ENCODE results near the gene CRHR1. TPM values are rescaled to one million over a fixed set of nuclear protein-coding genes. Genes with fewer than 3 reads are reported as not detected.

Gene CRHR1
- total and polyA plus RNA-seq, 2 experiments from 2014 or later = not detected

DNA sequence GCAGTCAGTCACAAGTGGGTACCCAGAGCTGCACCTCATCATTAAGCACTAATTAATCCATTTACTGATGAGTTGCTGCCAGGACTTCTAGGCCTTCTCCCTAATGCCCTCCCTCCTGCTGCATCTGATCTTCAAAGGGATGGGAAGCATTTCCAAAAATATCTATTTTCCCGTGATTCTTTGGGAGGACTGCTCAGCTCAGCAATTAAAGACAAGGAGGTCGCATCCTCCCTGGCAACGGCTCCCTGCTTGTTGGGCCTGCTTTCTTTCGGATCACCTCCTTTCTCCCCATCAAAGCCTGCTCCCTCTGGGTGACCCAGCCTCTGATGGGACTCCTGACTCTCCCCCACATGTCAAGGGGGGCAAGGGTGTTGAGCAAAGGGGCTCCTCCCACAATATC lies 34.6 kb downstream of the CRHR1 start:
- in situ Hi-C loops (cut with MboI) = no loop called here
- Histone ChIP-seq H3K27ac (no peak overlapping the region), H3F3A (ENCODE audit: insufficient read depth) (no peaks in the 10 kb centered on the region), H3K9me3 (ENCODE audit: low read depth) (no peaks in the 10 kb centered on the region), H3K36me3 (ENCODE audit: low read depth) (no peaks in the 10 kb centered on the region), H4K20me1 (ENCODE audit: insufficient read depth) (no peaks in the 10 kb centered on the region), H3K9me2 (ENCODE audit: insufficient read depth) (no peaks in the 10 kb centered on the region), H3K4me2 (ENCODE audit: unreplicated experiment) (no peak overlapping the region), H3K79me2 (ENCODE audit: insufficient read depth) (no peaks in the 10 kb centered on the region), H3K4me1 (ENCODE audit: insufficient read depth) (no peaks in the 10 kb centered on the region), H2AFZ (no peak overlapping the region), H3K4me3 (no peak overlapping the region), H3K27me3 (replicated peaks; ENCODE audit: insufficient read depth) (no peaks in the 10 kb centered on the region), H3K9ac (no peak overlapping the region)
- TF ChIP-seq EZH2phosphoT487 (IDR thresholded peaks at IDR 0.05; ENCODE audit: insufficient read depth, low read depth) = no peak
- WGBS, 2 experiments (ENCODE audit: low coverage in 1 of 2, low lambda C conversion rate in 2 of 2, missing lambda C conversion rate in 2 of 2) = 58 to 61% methylated on average over 4 of the region's 4 CpGs
- no peak for DNase-seq

DNA sequence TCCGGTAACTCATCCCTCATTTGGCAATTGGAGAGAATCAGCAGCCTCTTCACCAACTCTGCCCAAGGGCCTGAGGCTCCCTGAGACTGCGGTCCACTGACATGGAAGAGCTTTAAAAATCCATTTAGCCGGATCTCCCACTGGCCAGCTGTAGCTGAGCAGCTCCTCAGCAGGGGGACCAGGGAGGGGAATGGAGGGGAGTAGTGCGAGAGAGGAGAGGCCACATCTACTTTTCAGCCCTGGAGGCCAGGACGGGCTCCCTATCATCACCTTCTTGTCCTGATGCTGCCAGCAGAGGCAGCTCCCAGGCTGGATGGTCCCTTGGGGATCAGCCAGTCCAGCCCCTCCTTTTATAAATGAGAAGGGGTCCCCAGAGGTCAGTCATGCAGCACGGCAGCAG lies 35.5 kb downstream of the CRHR1 start:
- no peak overlapping the region for H3K4me2 ChIP-seq (ENCODE audit: unreplicated experiment)
- no peaks in the 10 kb centered on the region for H4K20me1 ChIP-seq (ENCODE audit: insufficient read depth)
- H2AFZ ChIP-seq = no peak overlapping the region
- no peak overlapping the region for H3K27ac ChIP-seq
- no peaks in the 10 kb centered on the region for H3K9me3 ChIP-seq (ENCODE audit: low read depth)
- no peaks in the 10 kb centered on the region for H3K36me3 ChIP-seq (ENCODE audit: low read depth)
- in situ Hi-C loops (cut with MboI) = no loop called here
- no peaks in the 10 kb centered on the region for H3K9me2 ChIP-seq (ENCODE audit: insufficient read depth)
- H3F3A ChIP-seq (ENCODE audit: insufficient read depth) = no peaks in the 10 kb centered on the region
- no peaks in the 10 kb centered on the region for H3K4me1 ChIP-seq (ENCODE audit: insufficient read depth)
- H3K9ac ChIP-seq = no peak overlapping the region
- WGBS, 2 experiments (ENCODE audit: low coverage in 1 of 2, low lambda C conversion rate in 2 of 2, missing lambda C conversion rate in 2 of 2) = 53 to 72% methylated on average over 6 of the region's 6 CpGs
- H3K4me3 ChIP-seq = no peak overlapping the region
- H3K79me2 ChIP-seq (ENCODE audit: insufficient read depth) = no peaks in the 10 kb centered on the region
- no peak for DNase-seq
- TF ChIP-seq EZH2phosphoT487 (IDR thresholded peaks at IDR 0.05; ENCODE audit: insufficient read depth, low read depth) (no peak), EZH2 (IDR thresholded peaks at IDR 0.05; ENCODE audit: insufficient read depth, poor library complexity, severe bottlenecking) (no peak)
- H3K27me3 ChIP-seq (replicated peaks; ENCODE audit: insufficient read depth) = no peaks in the 10 kb centered on the region

DNA sequence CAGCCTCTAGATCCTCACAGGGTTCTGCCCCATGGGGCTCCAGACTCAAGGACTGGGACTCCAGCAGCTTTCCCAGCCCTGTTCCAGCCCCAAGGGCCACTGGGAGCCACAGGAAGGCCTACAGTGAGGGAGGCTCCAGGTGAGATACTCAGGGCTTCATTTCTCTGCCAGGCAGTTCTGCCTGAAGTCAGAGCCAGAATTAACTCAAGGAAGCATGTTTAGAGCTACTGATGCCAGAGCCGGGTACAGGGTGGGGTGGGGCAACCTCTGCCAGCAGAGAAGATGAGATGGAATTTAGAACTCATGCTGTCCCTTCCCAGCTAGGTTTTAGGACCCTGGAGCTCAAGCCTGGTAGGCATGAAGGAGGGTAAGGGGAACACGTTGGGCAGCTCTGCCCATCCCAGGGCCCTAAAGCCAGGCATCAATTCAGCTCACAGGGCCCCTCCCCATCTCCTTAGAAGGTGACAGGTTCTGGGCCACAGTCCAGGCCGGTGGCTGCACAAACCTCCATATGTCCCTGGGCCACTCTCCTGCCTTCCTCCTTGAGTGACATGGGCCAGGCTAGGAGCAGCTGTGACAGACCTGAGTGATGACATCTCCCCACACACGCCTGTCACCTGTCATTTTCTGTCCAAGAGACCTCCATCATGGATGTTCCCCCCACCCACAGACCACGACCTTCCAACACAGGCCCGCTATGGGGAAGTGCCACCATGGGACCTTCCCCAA lies 36.1 kb downstream of the CRHR1 start:
- H3K4me3 ChIP-seq = no peak overlapping the region
- no peaks in the 10 kb centered on the region for H3K9me3 ChIP-seq (ENCODE audit: low read depth)
- H3F3A ChIP-seq (ENCODE audit: insufficient read depth) = no peaks in the 10 kb centered on the region
- H4K20me1 ChIP-seq (ENCODE audit: insufficient read depth) = no peaks in the 10 kb centered on the region
- H3K36me3 ChIP-seq (ENCODE audit: low read depth) = no peaks in the 10 kb centered on the region
- no peaks in the 10 kb centered on the region for H3K9me2 ChIP-seq (ENCODE audit: insufficient read depth)
- DNase-seq = no peak
- no peak for TF ChIP-seq EZH2 (IDR thresholded peaks at IDR 0.05; ENCODE audit: insufficient read depth, poor library complexity, severe bottlenecking)
- TF ChIP-seq EZH2phosphoT487 (IDR thresholded peaks at IDR 0.05; ENCODE audit: insufficient read depth, low read depth) = no peak
- no peak overlapping the region for H3K9ac ChIP-seq
- H3K4me1 ChIP-seq (ENCODE audit: insufficient read depth) = no peaks in the 10 kb centered on the region
- no peak overlapping the region for H3K4me2 ChIP-seq (ENCODE audit: unreplicated experiment)
- in situ Hi-C loops (cut with MboI) = no loop called here
- H2AFZ ChIP-seq = no peak overlapping the region
- no peaks in the 10 kb centered on the region for H3K27me3 ChIP-seq (replicated peaks; ENCODE audit: insufficient read depth)
- H3K27ac ChIP-seq = no peak overlapping the region
- WGBS, 2 experiments (ENCODE audit: low coverage in 1 of 2, low lambda C conversion rate in 2 of 2, missing lambda C conversion rate in 2 of 2) = 55 to 63% methylated on average over 6 of the region's 6 CpGs
- H3K79me2 ChIP-seq (ENCODE audit: insufficient read depth) = no peaks in the 10 kb centered on the region

- no peak overlapping the region for H2AFZ ChIP-seq
- WGBS, 2 experiments (ENCODE audit: low coverage in 1 of 2, low lambda C conversion rate in 2 of 2, missing lambda C conversion rate in 2 of 2) = 81 to 87% methylated on average over 9 of the region's 9 CpGs
- no peaks in the 10 kb centered on the region for H4K20me1 ChIP-seq (ENCODE audit: insufficient read depth)
- in situ Hi-C loops (cut with MboI) = no loop called here
- H3K79me2 ChIP-seq (ENCODE audit: insufficient read depth) = no peaks in the 10 kb centered on the region
- no peaks in the 10 kb centered on the region for H3K9me3 ChIP-seq (ENCODE audit: low read depth)
- no peak overlapping the region for H3K27ac ChIP-seq
- H3F3A ChIP-seq (ENCODE audit: insufficient read depth) = no peaks in the 10 kb centered on the region
- H3K4me1 ChIP-seq (ENCODE audit: insufficient read depth) = no peaks in the 10 kb centered on the region
- H3K9ac ChIP-seq = no peak overlapping the region
- no peak for DNase-seq
- no peaks in the 10 kb centered on the region for H3K27me3 ChIP-seq (replicated peaks; ENCODE audit: insufficient read depth)
- TF ChIP-seq EZH2phosphoT487 (IDR thresholded peaks at IDR 0.05; ENCODE audit: insufficient read depth, low read depth) = no peak
- no peak for TF ChIP-seq EZH2 (IDR thresholded peaks at IDR 0.05; ENCODE audit: insufficient read depth, poor library complexity, severe bottlenecking)
- H3K4me3 ChIP-seq = no peak overlapping the region
- no peaks in the 10 kb centered on the region for H3K36me3 ChIP-seq (ENCODE audit: low read depth)
- no peak overlapping the region for H3K4me2 ChIP-seq (ENCODE audit: unreplicated experiment)
- no peaks in the 10 kb centered on the region for H3K9me2 ChIP-seq (ENCODE audit: insufficient read depth)
Measured at GRCh38 chr17:45821147-45821546, 37.0 kb downstream of the CRHR1 start.

Data from GM23248 (cell line).